HG03342 (cell line): ENCODE data around the gene EXO5.
"Not testable (repeated sequence)": the region's sequence is repeated elsewhere in the genome, so short reads cannot be mapped to it uniquely, and the experiment has no call there.

Experiments used
- ATAC-seq: cut with Tn5 transposase; IDR thresholded peaks from one replicate; pipeline ENCODE4 v1.9.1; 2021; ENCODE audit warnings: mild to moderate bottlenecking, moderate library complexity; ENCODE audit not compliant: unreplicated experiment

EXO5 gene

GRCh38 chr1:40546957-40547356 lies 38.4 kb downstream of the EXO5 start:
- no peak for ATAC-seq

- ATAC-seq: no peak
These were observed 44.5 kb downstream of the EXO5 start for GRCh38 chr1:40553017-40553416.

DNA sequence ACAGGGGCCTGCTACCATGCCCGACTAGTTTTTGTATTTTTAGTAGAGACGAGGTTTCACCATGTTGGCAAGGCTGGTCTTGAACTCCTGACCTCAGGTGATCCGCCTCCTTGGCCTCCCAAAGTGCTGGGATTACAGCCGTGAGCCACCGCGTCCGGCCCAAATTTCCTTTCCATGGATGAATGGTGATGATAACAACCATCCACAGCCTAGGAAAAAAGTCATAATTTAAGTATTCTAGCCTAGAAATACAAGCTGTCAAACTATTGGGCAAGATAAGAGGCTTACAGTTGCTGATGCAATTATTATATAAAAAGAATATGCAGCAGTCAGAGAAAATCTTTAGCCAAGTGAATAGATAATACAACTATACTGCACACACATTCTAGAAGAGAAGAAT lies 46.2 kb downstream of the EXO5 start:
- ATAC-seq: not testable (repeated sequence)

- ATAC-seq: no peak
These were observed 47.6 kb downstream of the EXO5 start for GRCh38 chr1:40556121-40556520.

GRCh38 chr1:40558241-40558640 lies 49.7 kb downstream of the EXO5 start:
- ATAC-seq: not testable (repeated sequence)

DNA sequence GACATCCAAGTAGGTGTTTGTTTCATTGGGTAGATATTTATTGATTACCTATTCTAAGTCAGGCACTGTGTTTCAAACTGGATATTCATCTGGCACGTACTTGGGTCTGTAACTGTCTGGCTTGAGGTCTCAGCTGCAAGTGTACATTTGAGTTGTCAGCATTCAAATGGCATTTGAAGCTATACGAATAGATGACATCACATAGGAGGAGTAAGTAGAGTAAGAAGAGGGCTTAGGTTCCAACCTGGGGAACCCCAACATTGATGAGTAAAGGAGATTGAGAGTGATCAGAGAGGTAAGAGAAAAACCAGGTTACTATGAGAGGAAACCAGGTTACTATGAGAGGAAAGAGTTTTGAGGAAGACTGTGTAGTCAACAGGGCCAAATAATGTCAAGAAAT lies 53.6 kb downstream of the EXO5 start:
- ATAC-seq: no peak

GRCh38 chr1:40563266-40563665 lies 54.7 kb downstream of the EXO5 start:
- ATAC-seq: no peak

DNA sequence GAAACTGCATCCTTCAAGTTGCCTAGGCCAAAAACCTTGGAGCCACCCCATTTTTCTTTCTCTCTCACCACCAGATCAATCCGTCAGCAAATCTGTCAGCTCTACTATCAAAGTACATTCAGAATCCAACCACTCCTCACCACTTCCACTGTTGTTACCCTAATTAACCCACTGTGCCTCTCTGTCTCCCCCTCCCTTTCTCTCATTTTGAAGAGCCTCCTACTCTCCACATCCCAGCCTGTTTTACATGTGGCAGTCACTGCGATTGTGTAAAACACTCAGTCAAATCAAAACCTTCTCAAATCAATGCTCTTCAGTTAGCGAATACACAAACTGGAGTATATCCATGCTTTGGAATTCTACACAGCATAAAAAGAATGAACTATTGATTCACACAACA lies 55.9 kb downstream of the EXO5 start:
- ATAC-seq: no peak

- no peak for ATAC-seq
These were observed 56.3 kb downstream of the EXO5 start for GRCh38 chr1:40564913-40565312.
